HepG2 (cell line): ENCODE results near the gene SPATA13. TPM values are rescaled to one million over a fixed set of nuclear protein-coding genes. Genes with fewer than 3 reads are reported as not detected.

ENCODE experiments used
- ATAC-seq: fragments of 200-7000 bp; cut with Tn5 transposase; 3 replicates; pipeline ENCODE4 v1.9.1; 2020; ENCODE audit warnings: mild to moderate bottlenecking, moderate library complexity
- BruUV-seq: library from RNA; stranded (reverse); fragments of 400-500 nt; replicated peaks from 2 replicates; lab custom pipeline; 2021; lab: Mats Ljungman, UMichigan
- CTCF ChIA-PET: fragments of 300-600 bp; formaldehyde crosslinking; extraction: SDS; loops from one replicate; lab custom pipeline; 2021; ENCODE audit warnings: low total read pairs, inconsistent platforms, low intra/inter-chr PET ratio; lab: Yijun Ruan, JAX
- POLR2A ChIA-PET: fragments of 350-600 bp; sonication (Branson Sonifier 250); formaldehyde crosslinking; loops from one replicate; lab custom pipeline; 2020; ENCODE audit warnings: antibody characterized with exemption, inconsistent platforms; lab: Yijun Ruan, JAX
- DNase-seq: peaks from one replicate; pipeline ENCODE4 v3.0.0-alpha.2; 2015; ENCODE audit warnings: low spot score
- FAIRE-seq: peaks from 3 replicates; lab custom pipeline; 2011; peaks lifted over from hg19 to GRCh38; lab: Jason Lieb, UNC
- H2AFZ ChIP-seq: one replicate; pipeline ENCODE4 v1.6.1; 2011; ENCODE audit warnings: low read length, inconsistent platforms
- H3K27ac ChIP-seq: fragments of 300-600 bp; 3 replicates; pipeline ENCODE4 v1.8.0; 2011; ENCODE audit warnings: mixed run types, mild to moderate bottlenecking, mixed read lengths, low read length, inconsistent platforms; ENCODE audit not compliant: insufficient read depth; ENCODE audit errors: extremely low read length
- H3K27me3 ChIP-seq, 2 experiments: fragments of 200-600 bp in 1 of 2; 2 replicates in 1 of 2; 3 replicates in 1 of 2; pipeline versions ENCODE4 v1.6.0 to v1.8.0; 2011; ENCODE audit warnings: low read length in 2 of 2, mild to moderate bottlenecking in 2 of 2, moderate library complexity in 2 of 2, inconsistent platforms in 1 of 2; ENCODE audit not compliant: insufficient read depth in 2 of 2, control insufficient read depth in 1 of 2
- H3K36me3 ChIP-seq, 2 experiments: fragments of 200-600 bp in 1 of 2; replicated peaks in 1 of 2; 2 replicates in 1 of 2; 3 replicates in 1 of 2; pipeline versions ENCODE4 v1.5.1 to v1.8.0; 2011; ENCODE audit warnings: low read length in 2 of 2, inconsistent platforms in 1 of 2; ENCODE audit not compliant: insufficient read depth in 2 of 2, control insufficient read depth in 1 of 2
- H3K4me1 ChIP-seq: 2 replicates; pipeline ENCODE4 v1.5.1; 2012; ENCODE audit warnings: low read length, inconsistent platforms; ENCODE audit not compliant: insufficient read depth
- H3K4me2 ChIP-seq: 2 replicates; pipeline ENCODE4 v1.6.0; 2011; ENCODE audit warnings: low read depth, low read length, inconsistent platforms
- H3K4me3 ChIP-seq, 3 experiments: fragments of 200-600 bp in 1 of 3; sonication (generic), shearing (Covaris generic) in 1 of 3; replicated peaks in 1 of 3; 2 replicates each; pipeline ENCODE4 v1.5.1; 2011 to 2016; ENCODE audit warnings: low read length in 3 of 3, inconsistent platforms in 2 of 3, low read depth in 2 of 3, mild to moderate bottlenecking in 2 of 3, control low read depth in 1 of 3, mixed read lengths in 1 of 3; ENCODE audit not compliant: insufficient read depth in 1 of 3
- H3K79me2 ChIP-seq: one replicate; pipeline ENCODE4 v1.6.1; 2011; ENCODE audit warnings: low read length, inconsistent platforms; ENCODE audit not compliant: insufficient read depth
- H3K9ac ChIP-seq: 2 replicates; pipeline ENCODE4 v1.6.0; 2011; ENCODE audit warnings: mild to moderate bottlenecking, low read depth, low read length, inconsistent platforms; ENCODE audit not compliant: insufficient read depth
- H3K9me3 ChIP-seq: 2 replicates; pipeline ENCODE4 v1.5.1; 2012; ENCODE audit warnings: mild to moderate bottlenecking, low read length
- H4K20me1 ChIP-seq: 2 replicates; pipeline ENCODE4 v1.6.0; 2011; ENCODE audit warnings: inconsistent platforms, mild to moderate bottlenecking, low read length, moderate library complexity; ENCODE audit not compliant: insufficient read depth
- HDAC2 ChIP-seq: sonication (generic); formaldehyde crosslinking; IDR thresholded peaks from 2 replicates; pipeline ENCODE4 v1.4.0; 2020; ENCODE audit warnings: missing genetic modification reagents
- IKZF1 ChIP-seq: fragments of 450-650 bp; IDR thresholded peaks from 2 replicates; pipeline ENCODE4 v1.7.1; 2016
- RORA ChIP-seq: sonication (generic); formaldehyde crosslinking; IDR thresholded peaks from 2 replicates; pipeline ENCODE4 v1.5.0; 2020; ENCODE audit warnings: mild to moderate bottlenecking, missing genetic modification reagents, moderate library complexity
- ZNF737 ChIP-seq: sonication (generic); formaldehyde crosslinking; IDR thresholded peaks from 2 replicates; pipeline ENCODE4 v1.5.0; 2020; ENCODE audit warnings: missing genetic modification reagents, mild to moderate bottlenecking, borderline replicate concordance
- WGBS: methylation state at CpG from one replicate; pipeline ENCODE4 v1.1.6; 2017; ENCODE audit warnings: low lambda C conversion rate; 5-methylcytosine and 5-hydroxymethylcytosine counted together
- in situ Hi-C: cut with HindIII; loops from 2 replicates; pipeline ENCODE4 v1.10.0; 2017; ENCODE audit warnings: low pct_unique_long_range_greater_than_20kb; ENCODE audit not compliant: extremely low pct_ligation_motif_present
- intact Hi-C: fragments of 100-400 bp; cut with micrococcal nuclease; formaldehyde crosslinking; loops from one replicate; pipeline ENCODE4 v1.10.0; 2022; ENCODE audit not compliant: unreplicated experiment
- polyA plus RNA-seq, 8 experiments: library from polyadenylated mRNA; depleted of rRNA in 3 of 8; stranded (reverse) in 7 of 8; unstranded in 1 of 8; fragments of >200 nt; fragmentation: Illumina TruSeq in 4 of 8; extraction: Trizol in 4 of 8; gene quantifications; 2 replicates each; pipeline versions ENCODE4 v1.2.1 to v1.2.3, GENCODE V29; 2011 to 2016; ENCODE audit warnings: low read depth in 4 of 8, missing spikeins in 1 of 8, mixed read lengths in 1 of 8; ENCODE audit not compliant: insufficient read depth in 1 of 8
- total RNA-seq, 5 experiments: library from RNA; depleted of rRNA; stranded (reverse); fragments of >200 nt; fragmentation: Illumina TruSeq; extraction: Trizol; gene quantifications; 2 replicates each; pipeline ENCODE4 v1.2.3, GENCODE V29; 2016; ENCODE audit warnings: low read depth in 1 of 5
- TF ChIP-seq, protein P1 (sequence below): sonication (generic); formaldehyde crosslinking; IDR thresholded peaks from 2 replicates; pipeline ENCODE4 v1.4.0; 2020; ENCODE audit warnings: mild to moderate bottlenecking, missing genetic modification reagents, borderline replicate concordance
- TF ChIP-seq, protein P2 (sequence below): sonication (generic); formaldehyde crosslinking; IDR thresholded peaks from 2 replicates; pipeline ENCODE4 v1.4.0; 2020; ENCODE audit warnings: missing genetic modification reagents, borderline replicate concordance
- TF ChIP-seq, protein P3 (sequence below): sonication (generic); formaldehyde crosslinking; IDR thresholded peaks from 2 replicates; pipeline ENCODE4 v1.4.0; 2020; ENCODE audit warnings: missing genetic modification reagents, borderline replicate concordance
- TF ChIP-seq, protein P4 (sequence below): sonication (generic); formaldehyde crosslinking; IDR thresholded peaks from 2 replicates; pipeline ENCODE4 v1.4.0; 2020; ENCODE audit warnings: mild to moderate bottlenecking, missing genetic modification reagents

The SPATA13 gene
- total and polyA plus RNA-seq, 2 of the 13 experiments (the other 11 are each of a cell fraction or from before 2014, with no cell fraction given): 11.3 to 14.2 TPM

DNA sequence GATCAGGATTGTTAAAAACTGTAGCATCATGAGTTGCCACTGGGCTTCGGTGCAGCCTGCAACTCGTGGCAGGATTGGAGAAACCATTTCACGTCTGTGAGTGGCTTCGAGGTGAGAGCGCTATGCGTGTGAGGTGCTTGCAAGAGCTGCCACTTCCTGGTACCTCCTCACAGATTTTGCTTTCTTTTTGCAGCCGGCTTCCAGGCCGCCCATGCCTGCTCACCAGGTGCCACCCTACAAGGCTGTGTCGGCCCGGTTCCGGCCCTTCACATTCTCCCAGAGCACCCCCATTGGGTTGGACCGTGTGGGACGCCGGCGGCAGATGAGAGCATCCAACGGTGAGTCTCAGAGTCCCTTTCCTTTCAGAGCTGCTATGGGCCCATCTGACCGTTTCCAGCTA, 91.0 kb downstream of the SPATA13 start (continued):
- TF ChIP-seq, protein P1, sequence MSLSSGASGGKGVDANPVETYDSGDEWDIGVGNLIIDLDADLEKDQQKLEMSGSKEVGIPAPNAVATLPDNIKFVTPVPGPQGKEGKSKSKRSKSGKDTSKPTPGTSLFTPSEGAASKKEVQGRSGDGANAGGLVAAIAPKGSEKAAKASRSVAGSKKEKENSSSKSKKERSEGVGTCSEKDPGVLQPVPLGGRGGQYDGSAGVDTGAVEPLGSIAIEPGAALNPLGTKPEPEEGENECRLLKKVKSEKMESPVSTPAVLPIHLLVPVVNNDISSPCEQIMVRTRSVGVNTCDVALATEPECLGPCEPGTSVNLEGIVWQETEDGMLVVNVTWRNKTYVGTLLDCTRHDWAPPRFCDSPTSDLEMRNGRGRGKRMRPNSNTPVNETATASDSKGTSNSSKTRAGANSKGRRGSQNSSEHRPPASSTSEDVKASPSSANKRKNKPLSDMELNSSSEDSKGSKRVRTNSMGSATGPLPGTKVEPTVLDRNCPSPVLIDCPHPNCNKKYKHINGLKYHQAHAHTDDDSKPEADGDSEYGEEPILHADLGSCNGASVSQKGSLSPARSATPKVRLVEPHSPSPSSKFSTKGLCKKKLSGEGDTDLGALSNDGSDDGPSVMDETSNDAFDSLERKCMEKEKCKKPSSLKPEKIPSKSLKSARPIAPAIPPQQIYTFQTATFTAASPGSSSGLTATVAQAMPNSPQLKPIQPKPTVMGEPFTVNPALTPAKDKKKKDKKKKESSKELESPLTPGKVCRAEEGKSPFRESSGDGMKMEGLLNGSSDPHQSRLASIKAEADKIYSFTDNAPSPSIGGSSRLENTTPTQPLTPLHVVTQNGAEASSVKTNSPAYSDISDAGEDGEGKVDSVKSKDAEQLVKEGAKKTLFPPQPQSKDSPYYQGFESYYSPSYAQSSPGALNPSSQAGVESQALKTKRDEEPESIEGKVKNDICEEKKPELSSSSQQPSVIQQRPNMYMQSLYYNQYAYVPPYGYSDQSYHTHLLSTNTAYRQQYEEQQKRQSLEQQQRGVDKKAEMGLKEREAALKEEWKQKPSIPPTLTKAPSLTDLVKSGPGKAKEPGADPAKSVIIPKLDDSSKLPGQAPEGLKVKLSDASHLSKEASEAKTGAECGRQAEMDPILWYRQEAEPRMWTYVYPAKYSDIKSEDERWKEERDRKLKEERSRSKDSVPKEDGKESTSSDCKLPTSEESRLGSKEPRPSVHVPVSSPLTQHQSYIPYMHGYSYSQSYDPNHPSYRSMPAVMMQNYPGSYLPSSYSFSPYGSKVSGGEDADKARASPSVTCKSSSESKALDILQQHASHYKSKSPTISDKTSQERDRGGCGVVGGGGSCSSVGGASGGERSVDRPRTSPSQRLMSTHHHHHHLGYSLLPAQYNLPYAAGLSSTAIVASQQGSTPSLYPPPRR: no peak
- no peak for TF ChIP-seq RORA (CRISPR knock-in tag)

DNA sequence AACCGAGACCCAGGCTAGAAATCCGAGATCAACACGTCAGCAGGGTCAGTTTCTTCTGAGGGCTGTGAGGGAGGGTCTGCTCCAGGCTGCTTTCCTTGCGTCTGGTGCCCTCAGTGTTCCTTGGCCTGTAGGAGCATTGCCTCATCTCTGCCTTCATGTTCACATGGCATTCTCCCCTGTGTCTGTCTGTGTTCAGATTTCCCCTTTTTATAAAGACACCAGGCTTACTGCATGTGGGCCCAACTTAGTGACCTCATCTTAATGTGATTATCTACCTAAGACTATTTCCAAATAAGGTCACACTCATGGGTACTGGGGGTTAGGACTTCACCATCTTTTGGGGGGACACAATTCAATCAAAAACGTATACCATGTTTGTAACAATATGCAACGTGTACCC, 91.6 kb downstream of the SPATA13 start:
- H3K4me2 ChIP-seq: no peak overlapping the region
- ChIA-PET POLR2A (no interaction called here), CTCF (no interaction called here)
- no peak overlapping the region for H3K4me3 ChIP-seq
- H3K9me3 ChIP-seq: no peaks in the 10 kb centered on the region
- H2AFZ ChIP-seq: no peak overlapping the region
- H3K36me3 ChIP-seq: peaks cover 26 to 41% of the 10 kb centered on the region in 2 experiments
- no peak overlapping the region for H3K27ac ChIP-seq
- intact Hi-C loops: no loop called here
- no peak for FAIRE-seq
- no TSS peak for BruUV-seq
- no peaks in the 10 kb centered on the region for H4K20me1 ChIP-seq
- no peak for DNase-seq
- ATAC-seq: no peak
- H3K27me3 ChIP-seq: no peaks in the 10 kb centered on the region
- in situ Hi-C loops: no loop called here
- WGBS: 92% methylated on average over 3 of the region's 6 CpGs
- H3K79me2 ChIP-seq: no peaks in the 10 kb centered on the region
- H3K9ac ChIP-seq: no peak overlapping the region
- H3K4me1 ChIP-seq: no peaks in the 10 kb centered on the region
- no peak for TF ChIP-seq ZNF737
- TF ChIP-seq, protein P2, sequence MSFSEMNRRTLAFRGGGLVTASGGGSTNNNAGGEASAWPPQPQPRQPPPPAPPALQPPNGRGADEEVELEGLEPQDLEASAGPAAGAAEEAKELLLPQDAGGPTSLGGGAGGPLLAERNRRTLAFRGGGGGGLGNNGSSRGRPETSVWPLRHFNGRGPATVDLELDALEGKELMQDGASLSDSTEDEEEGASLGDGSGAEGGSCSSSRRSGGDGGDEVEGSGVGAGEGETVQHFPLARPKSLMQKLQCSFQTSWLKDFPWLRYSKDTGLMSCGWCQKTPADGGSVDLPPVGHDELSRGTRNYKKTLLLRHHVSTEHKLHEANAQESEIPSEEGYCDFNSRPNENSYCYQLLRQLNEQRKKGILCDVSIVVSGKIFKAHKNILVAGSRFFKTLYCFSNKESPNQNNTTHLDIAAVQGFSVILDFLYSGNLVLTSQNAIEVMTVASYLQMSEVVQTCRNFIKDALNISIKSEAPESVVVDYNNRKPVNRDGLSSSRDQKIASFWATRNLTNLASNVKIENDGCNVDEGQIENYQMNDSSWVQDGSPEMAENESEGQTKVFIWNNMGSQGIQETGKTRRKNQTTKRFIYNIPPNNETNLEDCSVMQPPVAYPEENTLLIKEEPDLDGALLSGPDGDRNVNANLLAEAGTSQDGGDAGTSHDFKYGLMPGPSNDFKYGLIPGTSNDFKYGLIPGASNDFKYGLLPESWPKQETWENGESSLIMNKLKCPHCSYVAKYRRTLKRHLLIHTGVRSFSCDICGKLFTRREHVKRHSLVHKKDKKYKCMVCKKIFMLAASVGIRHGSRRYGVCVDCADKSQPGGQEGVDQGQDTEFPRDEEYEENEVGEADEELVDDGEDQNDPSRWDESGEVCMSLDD: no peak
- no peak for TF ChIP-seq IKZF1
- TF ChIP-seq, protein P3, sequence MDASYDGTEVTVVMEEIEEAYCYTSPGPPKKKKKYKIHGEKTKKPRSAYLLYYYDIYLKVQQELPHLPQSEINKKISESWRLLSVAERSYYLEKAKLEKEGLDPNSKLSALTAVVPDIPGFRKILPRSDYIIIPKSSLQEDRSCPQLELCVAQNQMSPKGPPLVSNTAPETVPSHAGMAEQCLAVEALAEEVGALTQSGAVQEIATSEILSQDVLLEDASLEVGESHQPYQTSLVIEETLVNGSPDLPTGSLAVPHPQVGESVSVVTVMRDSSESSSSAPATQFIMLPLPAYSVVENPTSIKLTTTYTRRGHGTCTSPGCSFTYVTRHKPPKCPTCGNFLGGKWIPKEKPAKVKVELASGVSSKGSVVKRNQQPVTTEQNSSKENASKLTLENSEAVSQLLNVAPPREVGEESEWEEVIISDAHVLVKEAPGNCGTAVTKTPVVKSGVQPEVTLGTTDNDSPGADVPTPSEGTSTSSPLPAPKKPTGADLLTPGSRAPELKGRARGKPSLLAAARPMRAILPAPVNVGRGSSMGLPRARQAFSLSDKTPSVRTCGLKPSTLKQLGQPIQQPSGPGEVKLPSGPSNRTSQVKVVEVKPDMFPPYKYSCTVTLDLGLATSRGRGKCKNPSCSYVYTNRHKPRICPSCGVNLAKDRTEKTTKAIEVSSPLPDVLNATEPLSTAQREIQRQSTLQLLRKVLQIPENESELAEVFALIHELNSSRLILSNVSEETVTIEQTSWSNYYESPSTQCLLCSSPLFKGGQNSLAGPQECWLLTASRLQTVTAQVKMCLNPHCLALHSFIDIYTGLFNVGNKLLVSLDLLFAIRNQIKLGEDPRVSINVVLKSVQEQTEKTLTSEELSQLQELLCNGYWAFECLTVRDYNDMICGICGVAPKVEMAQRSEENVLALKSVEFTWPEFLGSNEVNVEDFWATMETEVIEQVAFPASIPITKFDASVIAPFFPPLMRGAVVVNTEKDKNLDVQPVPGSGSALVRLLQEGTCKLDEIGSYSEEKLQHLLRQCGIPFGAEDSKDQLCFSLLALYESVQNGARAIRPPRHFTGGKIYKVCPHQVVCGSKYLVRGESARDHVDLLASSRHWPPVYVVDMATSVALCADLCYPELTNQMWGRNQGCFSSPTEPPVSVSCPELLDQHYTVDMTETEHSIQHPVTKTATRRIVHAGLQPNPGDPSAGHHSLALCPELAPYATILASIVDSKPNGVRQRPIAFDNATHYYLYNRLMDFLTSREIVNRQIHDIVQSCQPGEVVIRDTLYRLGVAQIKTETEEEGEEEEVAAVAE (CRISPR knock-in tag): no peak
- no peak for TF ChIP-seq HDAC2 (CRISPR knock-in tag)
- TF ChIP-seq, protein P4, sequence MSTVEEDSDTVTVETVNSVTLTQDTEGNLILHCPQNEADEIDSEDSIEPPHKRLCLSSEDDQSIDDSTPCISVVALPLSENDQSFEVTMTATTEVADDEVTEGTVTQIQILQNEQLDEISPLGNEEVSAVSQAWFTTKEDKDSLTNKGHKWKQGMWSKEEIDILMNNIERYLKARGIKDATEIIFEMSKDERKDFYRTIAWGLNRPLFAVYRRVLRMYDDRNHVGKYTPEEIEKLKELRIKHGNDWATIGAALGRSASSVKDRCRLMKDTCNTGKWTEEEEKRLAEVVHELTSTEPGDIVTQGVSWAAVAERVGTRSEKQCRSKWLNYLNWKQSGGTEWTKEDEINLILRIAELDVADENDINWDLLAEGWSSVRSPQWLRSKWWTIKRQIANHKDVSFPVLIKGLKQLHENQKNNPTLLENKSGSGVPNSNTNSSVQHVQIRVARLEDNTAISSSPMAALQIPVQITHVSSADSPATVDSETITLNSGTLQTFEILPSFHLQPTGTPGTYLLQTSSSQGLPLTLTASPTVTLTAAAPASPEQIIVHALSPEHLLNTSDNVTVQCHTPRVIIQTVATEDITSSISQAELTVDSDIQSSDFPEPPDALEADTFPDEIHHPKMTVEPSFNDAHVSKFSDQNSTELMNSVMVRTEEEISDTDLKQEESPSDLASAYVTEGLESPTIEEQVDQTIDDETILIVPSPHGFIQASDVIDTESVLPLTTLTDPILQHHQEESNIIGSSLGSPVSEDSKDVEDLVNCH (CRISPR knock-in tag): no peak
